NCI-H2196 treated with DMSO at 0.1 percent for 48 hours (cell line): ENCODE data around the gene LAIR1.
"Not testable (repeated sequence)": the region's sequence is repeated elsewhere in the genome, so short reads cannot be mapped to it uniquely, and the experiment has no call there.

Experiments
- DNase-seq: peaks from one replicate; lab custom pipeline; 2025; ENCODE audit not compliant: unreplicated experiment; lab: John Stamatoyannopoulos, UW

Gene LAIR1

GRCh38 chr19:54376610-54377285 is 12.0 kb upstream of the LAIR1 start:
- no peak for DNase-seq

DNA sequence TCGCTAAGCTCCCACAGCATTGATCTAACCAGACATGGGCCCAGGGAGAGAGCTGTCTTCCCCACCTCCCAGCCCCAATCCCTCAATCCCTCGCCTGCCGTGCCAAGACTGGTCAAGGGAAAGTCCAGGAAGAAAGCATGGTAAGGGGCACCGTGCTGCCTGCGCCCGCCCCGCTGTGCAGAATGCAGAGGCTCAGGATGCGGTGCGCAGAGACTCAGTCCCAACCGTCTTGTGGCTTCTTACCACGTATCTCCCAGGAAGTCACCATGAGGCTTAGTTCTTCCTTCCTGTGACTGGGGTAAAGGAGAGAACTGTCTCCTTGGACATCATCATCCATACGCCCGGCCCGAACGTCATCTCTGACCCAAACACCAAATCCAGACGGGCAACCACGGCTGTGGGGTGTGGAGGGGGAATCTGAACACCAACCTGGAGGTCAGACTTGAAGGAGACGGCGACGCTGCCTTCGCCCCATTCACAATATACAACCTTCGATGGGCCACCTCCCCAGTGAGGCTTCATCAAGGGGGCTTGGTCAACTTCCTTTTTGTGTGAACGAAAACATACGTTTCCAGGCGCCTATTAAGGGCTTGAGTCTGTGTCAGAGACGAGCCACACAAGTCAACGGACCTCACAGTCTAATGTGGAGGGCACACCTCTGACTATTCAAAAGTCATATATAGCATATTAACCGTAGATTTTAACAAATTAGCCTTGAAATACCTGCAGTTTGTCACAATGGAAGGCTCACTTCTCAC is 10.6 kb upstream of the LAIR1 start:
- not testable (repeated sequence) for DNase-seq

DNA sequence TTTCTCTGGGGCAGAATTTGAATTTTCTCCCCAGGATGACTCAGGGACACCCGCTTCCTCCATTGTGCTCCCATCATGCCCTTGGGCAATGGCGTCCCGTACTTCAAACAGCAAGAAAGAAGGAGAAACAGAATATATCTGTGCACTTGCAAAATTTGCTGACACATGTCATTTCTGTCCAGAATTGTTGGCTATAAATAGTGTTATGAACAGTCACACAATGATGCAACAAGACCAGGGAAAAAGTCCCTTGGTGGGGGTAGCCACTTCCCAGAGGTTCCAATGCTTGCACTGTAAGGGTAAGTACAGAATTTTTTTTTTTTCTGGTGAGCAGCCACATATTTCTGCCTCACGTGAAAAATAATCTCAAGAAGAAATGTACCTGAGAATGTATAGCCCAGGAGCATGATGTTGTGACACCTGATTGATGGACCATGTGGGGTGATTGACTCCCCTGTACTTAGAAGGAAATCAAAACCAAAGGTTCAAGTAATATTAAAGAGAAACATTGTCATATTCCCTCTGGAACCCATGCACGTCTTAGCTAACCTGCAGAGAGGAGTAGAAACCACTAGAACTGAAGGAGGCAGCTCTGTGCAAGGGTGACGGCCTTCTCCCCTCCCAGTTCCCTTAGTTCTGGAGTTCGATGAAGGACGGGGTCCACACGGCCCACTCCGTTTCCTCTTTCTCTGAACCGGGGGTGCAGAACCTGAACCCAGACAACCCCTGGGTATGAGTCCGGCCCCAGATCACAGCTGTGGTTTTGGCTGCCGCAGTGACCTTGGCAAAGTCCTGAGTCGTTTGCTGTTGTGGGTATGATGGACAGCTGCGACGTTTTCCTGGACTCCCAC is 9.3 kb upstream of the LAIR1 start:
- no peak for DNase-seq

- not testable (repeated sequence) for DNase-seq
Measured at GRCh38 chr19:54371453-54371852, 6.7 kb upstream of the LAIR1 start.

DNA sequence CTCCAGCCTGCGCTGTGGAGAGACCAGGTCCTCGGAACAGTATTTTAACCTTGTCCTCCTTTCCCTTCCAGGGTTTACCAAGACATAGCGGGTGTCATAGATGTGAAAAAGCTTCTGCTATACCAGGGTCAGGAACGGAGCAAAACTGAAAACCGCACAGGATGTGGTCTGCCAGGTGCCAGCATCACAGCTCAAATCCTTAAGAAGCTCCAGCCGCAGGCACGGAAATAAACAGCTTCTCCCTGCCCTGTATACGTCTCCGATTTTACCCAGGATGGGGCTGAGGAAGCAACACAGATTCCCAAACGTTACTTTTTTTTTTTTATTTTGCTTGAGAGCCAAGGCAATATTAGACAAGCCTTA is 5.7 kb upstream of the LAIR1 start:
- not testable (repeated sequence) for DNase-seq

DNA sequence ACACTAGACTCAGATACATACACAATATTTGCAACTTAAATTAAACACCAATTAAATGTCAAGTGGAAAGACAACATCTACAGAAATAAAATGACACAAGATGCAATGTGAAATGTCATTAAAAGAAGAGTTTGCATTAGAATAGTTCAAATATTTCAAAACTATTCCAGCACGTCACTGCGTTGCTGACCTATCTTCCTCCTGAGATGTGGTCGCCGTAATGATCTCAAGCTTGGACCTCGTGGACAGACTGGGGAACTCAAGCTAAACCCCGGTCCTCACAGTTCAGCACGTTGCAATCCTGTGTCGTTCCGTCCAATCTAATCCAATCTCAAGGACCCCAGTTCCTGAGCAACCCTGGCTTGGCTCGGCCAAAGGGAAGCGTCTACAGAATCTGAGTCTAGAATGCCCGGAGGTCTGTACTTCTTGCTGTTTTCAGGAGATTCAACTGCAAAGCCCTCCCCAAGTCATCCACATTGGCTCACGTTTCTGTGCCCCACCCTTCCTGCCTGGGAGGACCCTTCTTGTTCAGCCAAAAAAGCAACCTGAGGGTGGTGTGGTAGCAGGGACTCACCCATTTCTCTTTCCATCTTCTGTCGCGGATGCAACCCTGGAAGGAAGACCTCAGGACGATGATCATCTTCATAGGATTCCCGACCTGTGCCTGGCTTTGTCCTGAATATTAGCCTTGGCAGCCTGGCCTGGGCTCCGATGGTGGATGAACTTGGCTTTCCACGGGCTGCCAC is 5.1 kb upstream of the LAIR1 start:
- DNase-seq: not testable (repeated sequence)

DNA sequence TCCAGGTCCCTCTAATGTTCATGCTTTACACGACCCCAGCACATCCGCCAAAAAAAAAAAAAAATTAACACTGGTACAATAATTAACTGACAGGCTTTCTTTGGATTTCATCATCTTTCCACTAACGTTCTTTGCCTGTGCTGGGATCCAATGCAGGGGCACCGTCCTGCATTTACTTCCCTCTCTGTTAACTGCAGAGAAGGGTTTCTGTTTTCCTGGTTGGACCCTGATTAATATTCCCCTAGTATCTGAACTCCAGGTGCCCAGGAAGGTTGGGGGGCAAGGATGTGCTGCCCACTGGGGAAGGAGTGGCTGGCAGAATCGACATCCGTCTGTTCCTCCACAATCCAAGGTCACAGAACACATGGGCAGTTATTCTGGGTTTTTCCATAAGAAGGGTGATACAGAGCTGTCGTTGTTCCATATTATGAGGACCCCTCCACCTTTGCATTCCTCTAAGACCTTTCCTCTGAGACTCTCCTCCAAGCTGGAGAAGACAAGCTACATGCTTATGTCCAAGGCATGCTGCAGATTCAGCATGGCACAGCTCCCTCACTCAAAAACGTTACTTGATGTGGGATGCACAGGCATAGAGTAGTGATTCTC is 4.5 kb upstream of the LAIR1 start:
- DNase-seq: no peak

DNA sequence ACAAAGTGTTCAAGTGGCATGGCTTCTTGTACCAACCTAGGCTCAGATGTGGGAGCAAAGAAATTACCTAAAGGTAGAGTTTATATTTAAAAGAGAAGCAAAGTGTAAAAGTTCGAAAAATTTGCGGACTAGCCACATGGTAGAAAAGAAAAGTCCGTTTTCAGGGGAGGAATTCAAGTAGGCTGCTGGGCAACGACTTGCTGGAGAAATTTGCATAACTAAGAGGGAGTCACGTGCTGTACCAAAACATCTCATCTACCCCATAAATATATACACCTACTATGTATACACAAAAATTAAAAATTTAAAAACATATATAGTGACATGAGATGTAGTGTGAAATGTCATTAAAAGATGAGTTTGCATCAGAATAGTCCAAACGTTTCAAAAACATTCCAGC is 2.1 kb upstream of the LAIR1 start:
- DNase-seq: no peak

DNA sequence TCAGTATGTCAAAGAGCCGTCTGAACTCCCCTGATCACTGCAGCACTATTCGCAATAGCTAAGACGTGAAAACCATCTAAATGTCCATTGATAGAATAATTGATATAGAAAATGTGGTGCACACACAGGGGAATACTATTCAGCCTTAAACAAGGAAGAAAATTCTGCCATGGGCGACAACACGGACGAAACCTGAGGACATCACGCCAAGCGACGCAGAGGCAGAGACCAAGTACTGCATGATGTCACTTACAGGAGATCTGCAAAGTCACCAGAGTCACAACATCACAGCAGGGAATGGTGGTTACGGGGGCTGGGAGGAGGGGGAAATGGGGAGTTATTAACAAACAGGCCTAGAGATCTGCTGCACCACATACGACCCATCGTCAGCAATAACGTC is 1.1 kb upstream of the LAIR1 start:
- DNase-seq: not testable (repeated sequence)

DNA sequence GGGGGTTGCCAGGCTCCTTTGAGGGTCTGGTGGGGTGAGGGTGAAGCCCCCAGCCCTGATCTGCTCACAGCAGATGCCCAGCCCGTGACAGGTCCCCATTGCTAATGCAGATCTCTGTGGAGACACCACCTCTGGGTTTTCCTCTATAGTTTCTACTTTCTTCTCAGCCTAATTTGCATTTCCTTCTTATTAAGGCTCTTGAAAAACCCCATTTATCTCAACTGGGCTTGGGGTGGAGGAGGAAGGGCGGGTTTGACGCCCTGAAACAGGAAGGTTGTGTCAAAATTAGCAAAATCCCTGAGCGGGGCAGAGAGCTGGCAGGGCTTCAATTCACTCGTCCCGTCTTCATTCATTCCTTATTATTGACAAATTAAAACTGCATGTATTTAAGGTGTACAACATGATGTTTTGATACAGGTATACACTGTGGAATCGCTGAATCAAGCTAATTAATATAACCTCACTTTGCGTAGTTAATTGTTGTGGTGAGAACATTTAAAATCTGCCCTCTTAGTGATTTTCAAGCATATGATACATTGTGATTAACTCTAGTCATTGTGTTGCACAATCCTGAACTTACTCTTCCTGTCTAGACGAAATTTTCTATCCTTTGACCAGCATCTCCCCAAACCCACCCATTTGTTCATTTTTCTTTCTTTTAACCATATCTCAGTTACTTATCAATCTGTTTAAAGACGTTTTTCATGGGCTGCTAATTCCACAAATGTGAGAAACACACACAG is 2.9 kb downstream of the LAIR1 start:
- DNase-seq: not testable (repeated sequence)

- not testable (repeated sequence) for DNase-seq
Measured at GRCh38 chr19:54359149-54359820, 5.4 kb downstream of the LAIR1 start.

DNA sequence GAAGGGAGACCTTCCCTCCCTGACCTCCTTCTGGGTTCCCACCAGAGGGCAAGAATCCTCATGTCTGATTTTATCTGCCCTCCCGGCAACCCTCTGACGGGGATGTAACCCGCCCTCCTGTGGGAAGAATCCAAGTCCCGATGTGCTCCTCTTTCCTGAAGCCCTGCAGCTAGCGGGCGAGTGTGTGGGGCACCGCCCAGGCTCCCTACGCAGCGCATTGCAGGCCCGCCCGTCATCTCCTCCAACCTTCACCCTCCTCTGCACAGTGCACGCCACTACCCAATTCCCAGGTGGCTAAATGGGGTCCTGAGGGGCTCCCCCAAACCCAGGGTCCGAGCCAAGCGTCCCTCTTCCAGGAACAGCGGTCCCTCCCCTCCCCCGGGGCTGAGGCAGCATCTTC is 7.3 kb downstream of the LAIR1 start:
- no peak for DNase-seq

DNA sequence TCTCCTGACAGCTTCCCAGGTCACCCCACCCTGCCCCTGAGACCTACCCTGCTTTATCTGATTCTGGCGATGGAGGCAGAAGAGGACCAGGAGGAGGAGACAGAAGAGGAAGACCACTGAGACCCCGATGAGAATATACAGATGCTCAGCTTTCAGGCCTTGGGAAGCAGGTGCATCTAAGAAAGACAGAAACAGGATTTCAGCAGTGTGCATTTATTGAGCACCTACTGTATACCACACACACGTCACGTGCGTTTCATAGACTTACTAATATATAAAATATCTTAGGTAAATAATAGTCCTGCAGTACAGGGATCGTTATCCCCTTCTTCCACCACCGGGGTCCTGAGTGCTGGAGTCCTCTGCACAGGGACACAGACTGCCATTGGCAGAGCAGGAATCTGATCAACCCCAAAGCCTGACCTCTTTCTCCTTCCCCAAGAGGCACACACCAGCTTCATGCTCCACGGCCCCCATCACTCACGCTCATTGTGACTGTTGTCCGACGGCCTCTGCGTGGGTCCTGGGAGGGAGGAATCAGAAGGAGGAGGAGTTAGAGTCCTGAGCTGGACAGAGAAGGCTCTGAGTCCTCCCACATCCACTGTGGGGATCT is 8.2 kb downstream of the LAIR1 start:
- DNase-seq: no peak

DNA sequence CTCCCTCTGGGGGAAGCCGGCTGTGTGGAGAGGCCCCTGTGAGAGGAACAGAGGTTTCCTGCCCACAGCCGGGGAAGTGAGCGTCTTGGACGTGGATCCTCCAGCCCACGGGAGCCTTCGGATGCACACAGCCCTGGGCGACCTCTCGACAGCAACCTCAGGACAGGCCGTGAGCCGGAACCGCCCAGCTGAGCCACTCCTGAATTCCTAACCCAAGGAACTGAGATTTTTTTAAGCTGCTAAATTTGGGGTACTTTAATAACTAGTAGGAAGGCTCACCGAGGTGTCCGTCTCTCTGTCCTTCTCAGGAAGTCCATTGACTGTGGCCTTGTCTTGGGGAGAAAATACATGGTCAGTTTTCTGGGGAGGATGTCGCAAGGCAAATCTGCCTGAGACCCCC is 9.1 kb downstream of the LAIR1 start:
- no peak for DNase-seq

- DNase-seq: no peak
Measured at GRCh38 chr19:54354761-54355160, 10.0 kb downstream of the LAIR1 start.

- no peak for DNase-seq
Measured at GRCh38 chr19:54352546-54352945, 12.2 kb downstream of the LAIR1 start.

DNA sequence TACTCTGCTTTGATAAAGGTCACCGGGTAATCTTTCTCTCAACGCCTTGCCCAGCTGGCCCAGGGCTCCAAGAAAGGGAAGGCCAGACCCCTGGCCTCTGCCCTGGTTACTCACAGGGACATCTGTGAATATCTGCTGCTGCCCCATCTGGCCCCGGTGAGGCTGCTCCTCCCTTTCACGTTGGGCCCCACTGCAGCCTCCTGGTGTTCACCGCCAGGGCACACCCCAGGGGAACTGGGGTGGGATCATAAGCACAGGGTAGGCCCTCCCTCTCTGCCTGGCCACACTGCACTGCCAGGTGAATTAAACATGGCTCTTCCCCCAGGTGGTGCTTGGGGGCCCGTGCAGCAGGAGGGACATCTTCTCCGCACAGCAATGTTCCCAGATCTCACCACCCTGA is 12.7 kb downstream of the LAIR1 start:
- DNase-seq: no peak

GRCh38 chr19:54351474-54351873 is 13.3 kb downstream of the LAIR1 start:
- DNase-seq: no peak

DNA sequence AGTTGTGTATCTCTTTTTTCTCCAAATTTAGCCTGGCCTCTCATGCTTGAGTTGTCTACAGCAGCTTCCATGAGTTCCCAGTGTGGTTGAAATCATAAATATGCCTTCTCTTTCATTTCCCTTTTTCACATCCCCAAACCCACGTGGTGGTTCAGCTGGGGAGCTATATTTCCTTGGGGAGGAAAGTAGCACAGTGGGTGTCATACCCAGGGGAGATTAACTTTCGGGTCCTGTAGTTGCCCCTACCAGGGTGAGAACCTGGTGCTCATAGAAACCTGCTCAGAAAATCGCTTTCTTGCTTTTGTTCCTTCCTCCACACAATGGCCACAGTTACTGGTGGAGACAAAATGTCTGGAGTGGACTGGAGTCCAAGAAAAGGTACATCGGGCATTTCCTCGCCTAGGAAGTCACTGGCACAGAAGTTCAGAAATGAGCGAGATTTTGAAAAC is 18.8 kb downstream of the LAIR1 start:
- no peak for DNase-seq
